Stimulated activated CD4-positive, alpha-beta T cell treated with anti-CD3 and anti-CD28 coated beads, Interleukin-4, amount 100 ng/mL, for 24 hours (primary cell): Measurements from ENCODE around the gene CD52.

ENCODE experiments used
- DNase-seq: peaks from one replicate; pipeline ENCODE4 v3.0.0-alpha.2; 2020

The CD52 gene

GRCh38 chr1:26357121-26357602, 39.4 kb downstream of the CD52 start:
- no peak for DNase-seq

- DNase-seq: peak; percentile 69
These were observed 40.9 kb downstream of the CD52 start for GRCh38 chr1:26358411-26359384.

GRCh38 chr1:26359981-26360806, 42.4 kb downstream of the CD52 start:
- DNase-seq: peak; percentile 39

GRCh38 chr1:26360807-26361604, 43.2 kb downstream of the CD52 start:
- no peak for DNase-seq

GRCh38 chr1:26361605-26362122, 43.9 kb downstream of the CD52 start:
- no peak for DNase-seq

GRCh38 chr1:26362331-26362730, 44.6 kb downstream of the CD52 start:
- DNase-seq: no peak

- DNase-seq: peak; percentile 87
These were observed 46.0 kb downstream of the CD52 start for GRCh38 chr1:26363549-26364448.

GRCh38 chr1:26364956-26365355, 47.2 kb downstream of the CD52 start:
- no peak for DNase-seq

- no peak for DNase-seq
These were observed 49.7 kb downstream of the CD52 start for GRCh38 chr1:26367441-26367840.

- DNase-seq: no peak
These were observed 50.2 kb downstream of the CD52 start for GRCh38 chr1:26368006-26368405.

- no peak for DNase-seq
These were observed 50.7 kb downstream of the CD52 start for GRCh38 chr1:26368486-26368885.
